Central memory CD4-positive, alpha-beta T cell (primary cell): ENCODE data around the gene OR10G7.

Experiments
- DNase-seq: peaks from one replicate; pipeline ENCODE4 v3.0.0; 2022
- total RNA-seq, 3 experiments: gene quantifications; one replicate each; lab custom pipeline; 2026; lab: John Stamatoyannopoulos, UW

OR10G7 gene, protein sequence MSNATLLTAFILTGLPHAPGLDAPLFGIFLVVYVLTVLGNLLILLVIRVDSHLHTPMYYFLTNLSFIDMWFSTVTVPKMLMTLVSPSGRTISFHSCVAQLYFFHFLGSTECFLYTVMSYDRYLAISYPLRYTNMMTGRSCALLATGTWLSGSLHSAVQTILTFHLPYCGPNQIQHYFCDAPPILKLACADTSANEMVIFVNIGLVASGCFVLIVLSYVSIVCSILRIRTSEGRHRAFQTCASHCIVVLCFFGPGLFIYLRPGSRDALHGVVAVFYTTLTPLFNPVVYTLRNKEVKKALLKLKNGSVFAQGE
- 0 reads per million in 3 experiments for total RNA-seq

DNA sequence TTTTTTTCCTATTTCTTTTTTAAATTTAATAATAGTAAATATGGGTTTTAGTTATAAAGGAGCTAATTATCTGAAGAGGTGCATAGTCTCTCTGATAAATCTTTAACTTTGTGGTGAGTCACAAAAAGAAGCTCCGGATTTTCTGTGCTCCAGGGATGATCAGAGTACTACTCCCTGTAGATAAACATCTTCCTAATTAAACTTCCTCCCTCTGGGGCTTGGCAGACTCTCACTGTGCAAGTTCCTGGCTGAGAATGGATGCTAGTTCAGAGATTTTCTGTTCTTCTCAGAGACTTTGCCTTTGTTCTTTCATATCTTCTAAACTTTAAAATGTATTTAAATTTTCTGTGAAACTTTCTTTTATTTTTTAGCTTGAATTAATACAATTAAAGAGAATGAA lies at the start of gene OR10G7:
Gene OR10G7 (minus strand): TSS at position 72 of the 400 bp plus-strand sequence. CDS start 2,324 bp downstream, outside the sequence.
- DNase-seq = no peak

DNA sequence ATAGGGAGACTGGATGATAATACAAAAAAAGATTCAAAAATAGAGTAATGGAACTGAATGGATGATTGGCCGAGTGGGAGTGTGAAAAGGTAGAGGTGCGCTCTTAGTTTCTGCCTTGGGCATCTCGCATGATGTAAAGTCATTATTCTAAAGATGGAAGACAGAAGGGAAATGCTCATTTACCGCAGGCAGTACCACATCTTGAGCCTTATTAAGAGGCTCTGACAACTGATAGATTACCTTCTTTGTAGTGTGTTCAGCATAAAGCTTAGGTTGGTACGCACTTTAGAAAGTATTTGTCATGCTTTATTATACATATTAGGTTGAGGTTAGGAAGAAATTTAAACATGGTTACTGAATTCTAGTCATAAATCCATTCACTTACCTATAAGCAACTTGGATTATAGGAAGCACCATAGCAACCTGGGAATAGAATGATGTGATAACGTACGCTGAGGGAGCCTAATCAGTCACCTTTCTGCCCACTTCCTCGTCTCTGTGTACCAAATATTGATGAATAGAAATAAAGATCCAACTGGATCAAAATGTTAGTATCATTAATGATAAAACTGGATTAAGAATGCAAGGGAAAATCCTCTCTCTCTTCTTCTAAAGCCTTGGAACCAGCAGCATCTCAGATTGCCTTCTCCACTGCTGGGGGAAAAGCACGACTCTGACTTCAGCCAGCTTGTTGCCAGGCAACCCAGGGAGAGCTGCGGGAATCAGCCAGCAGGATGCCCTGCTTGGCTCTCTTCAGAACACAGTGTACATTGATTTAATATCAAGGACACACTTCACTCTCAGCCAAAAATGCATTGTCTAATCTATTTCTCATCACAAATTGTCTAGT lies 45.1 kb upstream of the OR10G7 start:
- DNase-seq = no peak

DNA sequence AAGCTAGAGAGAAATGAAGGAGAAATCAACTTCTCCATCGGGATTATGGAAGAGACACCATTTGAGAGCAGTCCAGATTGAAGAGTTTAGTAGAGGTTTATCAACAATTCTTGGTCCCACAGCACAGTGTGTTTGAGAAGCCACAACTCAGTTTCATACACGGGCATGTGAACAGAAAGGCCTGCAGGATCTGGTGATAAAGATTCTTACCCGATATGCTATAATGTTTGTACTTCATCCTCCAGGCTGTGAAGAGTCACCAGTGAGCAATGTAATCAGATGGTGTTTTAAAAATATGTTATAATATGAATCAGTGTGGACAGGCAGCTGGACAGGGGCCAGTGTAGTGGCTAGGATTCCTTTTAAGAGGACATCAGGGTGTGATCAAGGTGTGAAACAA lies 44.5 kb upstream of the OR10G7 start:
- no peak for DNase-seq

DNA sequence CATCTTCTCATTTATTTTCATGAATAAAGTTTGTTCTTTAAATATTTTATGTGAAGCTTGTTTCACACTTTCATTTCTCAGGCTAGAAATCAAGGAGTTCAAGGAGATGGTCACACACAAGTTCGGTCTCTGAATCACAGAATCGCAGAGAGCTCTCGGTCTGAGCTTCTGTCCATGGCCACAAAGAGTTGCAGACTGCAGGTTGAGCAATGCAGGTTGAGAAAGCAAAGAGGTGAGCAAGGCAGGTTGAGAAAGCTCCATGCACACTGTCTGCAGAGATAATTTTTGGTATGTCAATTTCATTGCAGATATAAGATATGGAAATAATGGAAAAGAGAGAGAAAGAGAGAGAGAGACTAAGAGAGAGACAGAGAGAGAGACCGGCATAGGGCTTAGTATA lies 41.2 kb upstream of the OR10G7 start:
- no peak for DNase-seq

DNA sequence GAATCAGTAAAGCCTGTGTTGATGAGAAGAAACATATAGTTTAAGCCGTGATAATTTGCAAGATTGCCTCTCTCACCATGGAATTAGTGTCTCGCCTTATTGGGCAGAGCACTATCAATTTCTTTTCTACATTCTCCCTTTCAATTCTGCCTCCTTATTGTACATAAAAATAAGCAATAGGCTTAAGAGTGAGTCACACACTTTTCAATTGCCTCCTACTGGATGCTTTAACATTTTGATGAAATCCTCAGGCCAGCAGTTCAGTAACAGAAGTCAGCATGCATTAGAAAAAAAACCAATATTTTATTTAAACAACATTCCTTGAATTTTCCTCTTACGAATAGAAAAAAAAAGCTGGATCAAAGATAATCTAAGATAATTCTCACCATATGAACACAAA lies 40.4 kb upstream of the OR10G7 start:
- DNase-seq = no peak

DNA sequence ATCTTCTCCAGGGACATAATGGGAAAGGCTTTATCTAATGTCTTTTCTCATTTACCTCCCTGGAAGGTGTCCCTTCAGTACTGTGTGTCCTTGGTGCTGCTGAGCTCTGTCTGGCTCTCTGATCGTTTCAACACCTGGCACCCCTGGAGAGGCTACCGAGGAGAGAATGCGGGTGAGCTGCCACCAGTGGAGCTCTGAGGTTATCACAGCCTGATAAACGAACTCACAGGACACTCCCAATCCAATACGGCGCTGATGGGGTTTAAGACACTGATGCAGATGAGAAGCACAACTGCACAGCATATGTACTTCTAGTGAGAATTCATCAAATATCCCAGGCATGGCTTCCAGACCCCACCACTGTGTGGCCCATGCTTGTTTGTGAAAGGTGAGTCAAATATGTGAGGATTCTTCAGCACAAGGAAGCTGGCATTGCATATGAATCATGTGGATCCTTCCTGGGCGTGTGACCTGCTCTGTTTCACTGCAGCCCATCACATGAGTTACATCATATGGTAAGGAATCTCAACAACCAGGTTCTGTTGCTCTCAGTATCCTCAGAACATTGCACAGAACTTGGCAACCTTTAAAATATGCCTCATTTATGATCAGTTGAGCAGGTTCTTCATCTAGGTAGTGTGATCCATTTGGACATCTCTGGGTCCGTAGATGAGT lies 39.3 kb upstream of the OR10G7 start:
- no peak for DNase-seq

DNA sequence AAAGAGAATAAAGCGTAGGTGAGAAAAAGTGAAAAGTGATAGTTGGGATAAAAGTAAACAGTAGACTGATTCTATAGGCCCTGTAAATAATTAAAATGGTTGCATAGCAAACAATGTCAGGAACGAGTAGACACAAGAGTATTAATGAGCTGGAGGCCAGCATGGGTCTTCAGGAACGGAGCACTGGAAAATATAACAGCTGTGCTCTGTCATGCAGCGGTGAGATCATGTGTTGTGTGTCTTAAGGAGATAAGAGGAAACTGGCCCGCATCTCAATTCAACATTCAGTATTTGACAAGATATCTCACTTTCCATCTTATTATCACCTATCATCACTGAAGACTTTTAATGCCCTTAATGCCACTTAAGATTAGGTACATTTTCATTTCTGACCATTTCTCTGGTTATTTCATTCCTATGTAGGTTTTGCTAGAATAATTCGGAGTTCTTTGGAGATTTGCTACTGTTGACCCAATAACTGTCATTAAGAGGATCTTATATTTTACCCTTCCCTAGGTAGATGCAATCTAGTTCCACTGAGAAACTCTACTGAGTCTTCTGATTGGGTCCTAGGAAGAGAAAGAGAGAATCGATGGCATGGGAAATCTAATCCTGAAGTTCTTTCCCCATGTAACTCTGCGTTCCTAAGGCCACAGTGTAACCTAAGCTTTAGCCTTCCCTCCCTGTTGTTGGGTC lies 38.7 kb upstream of the OR10G7 start:
- DNase-seq = no peak

DNA sequence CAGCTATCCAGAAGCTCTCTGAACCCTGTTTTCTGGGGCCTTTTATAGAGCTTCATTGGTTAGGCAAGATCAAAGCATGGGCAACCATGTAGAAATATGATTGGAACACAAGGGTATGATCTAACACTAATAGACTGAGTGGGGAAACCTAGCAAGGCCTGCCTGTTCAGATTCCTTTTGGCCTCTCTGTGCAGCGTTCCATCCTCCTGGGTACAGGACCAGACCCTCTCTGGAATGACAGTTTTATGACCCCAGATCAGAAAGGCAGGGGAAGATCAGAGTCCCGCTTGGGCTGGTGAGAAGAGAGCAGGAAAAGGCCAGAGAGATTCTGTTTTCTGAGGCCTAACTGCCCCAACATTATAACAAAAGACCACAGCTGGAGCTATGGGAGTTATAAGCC lies 37.5 kb upstream of the OR10G7 start:
- no peak for DNase-seq

DNA sequence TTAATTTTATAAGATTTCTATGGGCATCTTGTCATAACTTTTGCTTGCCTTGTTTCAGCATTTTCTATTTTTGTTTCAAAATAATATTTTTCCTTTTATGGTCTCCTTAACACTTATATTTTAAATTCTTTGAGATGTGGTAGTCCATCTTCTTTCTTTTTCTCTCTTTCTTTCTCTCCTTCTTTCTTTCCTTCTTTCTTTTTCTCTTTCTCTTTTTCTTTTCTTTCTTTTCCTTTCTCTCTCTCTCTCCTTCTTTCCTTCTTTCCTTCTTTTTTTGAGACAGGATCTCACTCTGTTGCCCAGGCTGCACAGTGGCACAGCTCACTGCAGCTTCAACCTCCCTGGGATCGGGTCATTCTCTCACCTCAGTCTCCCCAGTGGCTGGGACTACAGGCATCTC lies 36.1 kb upstream of the OR10G7 start:
- no peak for DNase-seq

DNA sequence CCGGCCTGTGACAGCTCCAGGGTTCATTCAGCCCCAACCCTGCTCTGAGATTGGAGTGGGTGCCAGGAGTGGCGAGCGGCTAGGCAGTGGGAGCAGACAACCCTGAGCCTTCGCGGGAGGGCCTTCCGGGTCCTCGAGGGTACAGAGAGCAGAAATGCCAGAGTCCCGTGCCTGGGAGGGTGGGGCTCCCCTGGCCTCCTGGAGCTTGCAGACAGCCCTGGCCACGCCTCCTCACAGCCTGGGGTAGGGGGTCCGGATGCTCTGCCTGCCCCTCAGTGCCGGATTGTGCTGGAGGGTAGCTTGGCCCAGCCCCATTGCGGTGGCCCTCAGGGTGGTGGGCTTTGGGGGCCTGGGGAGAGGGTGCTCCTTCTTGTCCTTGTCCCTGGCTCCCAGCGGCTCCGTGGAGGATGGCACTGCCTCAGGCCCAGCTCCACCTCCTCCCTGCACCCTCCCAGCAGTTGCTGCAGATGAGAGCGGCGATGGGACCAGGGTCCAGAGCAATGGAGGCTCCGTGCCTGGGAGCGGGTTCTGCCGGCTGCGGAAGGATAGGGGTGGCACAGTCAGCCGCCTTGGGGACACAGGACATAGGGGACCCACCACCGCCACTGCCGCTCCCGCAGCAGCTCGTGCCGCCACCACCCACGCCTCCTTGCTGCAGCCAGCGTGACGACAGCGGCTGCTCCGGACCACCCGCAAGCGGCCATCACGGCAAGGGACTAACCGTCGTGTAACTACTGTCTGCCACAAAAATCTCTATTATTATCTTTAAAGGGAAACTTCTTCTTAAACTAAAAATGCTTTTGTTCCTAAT lies 34.9 kb upstream of the OR10G7 start:
- DNase-seq = peak; percentile 4

DNA sequence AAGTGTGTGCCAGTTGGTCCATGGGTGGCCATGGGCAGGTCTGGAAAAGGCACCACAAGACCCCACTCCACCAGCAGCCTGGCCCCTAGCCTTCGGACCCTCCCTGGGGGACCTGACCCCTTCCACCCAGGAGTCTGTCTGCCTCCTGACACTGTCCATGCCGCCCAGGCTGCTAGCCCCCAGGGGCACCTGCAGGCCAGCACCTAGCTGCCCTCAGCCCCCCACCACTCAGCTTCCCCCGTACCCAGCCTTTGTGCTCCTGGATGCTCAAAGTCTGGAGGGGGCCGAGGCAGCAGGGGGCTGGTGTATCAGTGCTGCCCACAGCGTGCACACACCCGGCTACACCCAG lies 34.3 kb upstream of the OR10G7 start:
- no peak for DNase-seq

DNA sequence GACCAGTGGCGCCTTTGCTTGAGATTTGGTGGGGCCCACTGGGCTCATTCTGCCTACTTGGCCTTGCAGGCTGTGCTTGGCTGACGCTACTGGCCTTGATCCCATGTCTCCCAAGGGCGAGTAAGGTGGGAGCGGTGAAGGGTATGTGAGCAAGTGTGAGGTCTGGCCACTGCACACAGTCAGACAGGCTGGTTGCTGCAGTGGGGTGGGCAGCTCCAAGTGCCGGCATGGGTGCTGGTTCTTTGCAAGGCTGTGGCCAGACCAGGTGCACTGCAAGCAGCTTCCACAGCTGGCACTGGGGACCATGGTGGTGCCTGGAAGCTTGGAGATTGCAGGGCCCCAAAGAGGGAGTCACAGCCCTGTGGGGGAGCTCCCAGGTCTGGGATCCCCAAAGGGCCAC lies 33.4 kb upstream of the OR10G7 start:
- DNase-seq = no peak

DNA sequence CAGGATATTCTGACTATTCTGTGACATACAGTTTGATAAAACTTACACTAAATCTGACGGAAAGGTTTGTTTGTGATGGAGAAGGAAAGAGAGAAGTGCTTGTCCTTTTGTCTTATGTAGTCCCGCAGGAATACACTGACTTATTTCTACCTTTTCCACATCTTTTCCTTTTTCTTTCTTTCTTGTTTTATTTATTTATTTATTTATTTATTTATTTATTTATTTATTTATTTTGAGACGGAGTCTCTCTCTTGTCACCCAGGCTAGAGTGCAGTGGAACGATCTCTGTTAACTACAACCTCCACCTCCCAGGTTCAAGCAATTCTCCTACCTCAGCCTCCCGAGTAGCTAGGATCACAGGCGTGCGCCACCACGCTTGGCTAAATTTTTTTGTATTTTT lies 31.0 kb upstream of the OR10G7 start:
- no peak for DNase-seq

DNA sequence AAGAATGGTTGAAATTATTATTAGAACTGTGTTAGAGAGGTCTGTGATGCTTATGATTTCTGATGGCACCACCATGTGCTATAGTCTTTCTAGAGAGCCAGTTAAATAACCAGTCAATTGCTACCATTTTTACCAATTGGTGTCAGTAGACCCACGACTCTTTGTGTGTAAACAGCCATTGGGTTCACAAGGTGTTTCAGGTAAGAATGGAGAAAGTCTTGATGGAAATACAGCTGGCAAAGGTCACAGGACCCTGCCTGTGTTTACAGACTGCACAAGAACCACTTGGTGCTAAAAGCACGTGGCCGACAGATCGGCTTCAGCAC lies 30.5 kb upstream of the OR10G7 start:
- DNase-seq = no peak

DNA sequence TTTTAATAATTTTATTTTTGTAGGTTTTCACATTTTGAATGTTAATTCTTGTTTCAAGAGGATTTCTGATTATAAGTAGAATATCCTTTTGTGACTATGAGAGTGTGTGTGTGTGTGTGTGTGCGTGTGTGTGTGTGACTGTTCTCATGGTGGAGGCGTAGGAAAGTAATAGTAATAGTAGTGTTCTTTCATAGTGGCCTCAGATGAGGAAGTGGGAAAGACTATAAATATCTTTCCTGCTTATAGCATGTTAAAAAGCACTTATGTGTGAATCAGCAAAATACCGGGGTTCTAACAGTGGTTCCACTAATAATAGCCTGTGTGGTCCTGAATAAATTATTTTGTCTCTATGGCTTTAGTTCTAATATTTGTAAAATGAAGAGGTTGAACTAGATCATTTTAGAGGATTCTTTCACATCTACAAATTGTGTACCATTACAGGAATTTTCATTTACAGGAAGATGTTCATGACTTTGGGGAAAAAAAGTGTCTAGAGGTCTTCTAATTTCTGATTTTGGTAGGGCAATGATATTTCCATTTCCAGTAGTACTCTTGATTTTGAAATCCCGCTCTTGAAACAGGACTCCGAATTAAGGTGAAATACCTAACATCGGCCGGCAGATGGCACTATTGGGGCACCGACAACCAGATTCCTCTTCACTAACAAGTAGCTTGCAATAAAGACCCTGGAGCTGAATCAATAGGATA lies 29.9 kb upstream of the OR10G7 start:
- peak; percentile 45 for DNase-seq

DNA sequence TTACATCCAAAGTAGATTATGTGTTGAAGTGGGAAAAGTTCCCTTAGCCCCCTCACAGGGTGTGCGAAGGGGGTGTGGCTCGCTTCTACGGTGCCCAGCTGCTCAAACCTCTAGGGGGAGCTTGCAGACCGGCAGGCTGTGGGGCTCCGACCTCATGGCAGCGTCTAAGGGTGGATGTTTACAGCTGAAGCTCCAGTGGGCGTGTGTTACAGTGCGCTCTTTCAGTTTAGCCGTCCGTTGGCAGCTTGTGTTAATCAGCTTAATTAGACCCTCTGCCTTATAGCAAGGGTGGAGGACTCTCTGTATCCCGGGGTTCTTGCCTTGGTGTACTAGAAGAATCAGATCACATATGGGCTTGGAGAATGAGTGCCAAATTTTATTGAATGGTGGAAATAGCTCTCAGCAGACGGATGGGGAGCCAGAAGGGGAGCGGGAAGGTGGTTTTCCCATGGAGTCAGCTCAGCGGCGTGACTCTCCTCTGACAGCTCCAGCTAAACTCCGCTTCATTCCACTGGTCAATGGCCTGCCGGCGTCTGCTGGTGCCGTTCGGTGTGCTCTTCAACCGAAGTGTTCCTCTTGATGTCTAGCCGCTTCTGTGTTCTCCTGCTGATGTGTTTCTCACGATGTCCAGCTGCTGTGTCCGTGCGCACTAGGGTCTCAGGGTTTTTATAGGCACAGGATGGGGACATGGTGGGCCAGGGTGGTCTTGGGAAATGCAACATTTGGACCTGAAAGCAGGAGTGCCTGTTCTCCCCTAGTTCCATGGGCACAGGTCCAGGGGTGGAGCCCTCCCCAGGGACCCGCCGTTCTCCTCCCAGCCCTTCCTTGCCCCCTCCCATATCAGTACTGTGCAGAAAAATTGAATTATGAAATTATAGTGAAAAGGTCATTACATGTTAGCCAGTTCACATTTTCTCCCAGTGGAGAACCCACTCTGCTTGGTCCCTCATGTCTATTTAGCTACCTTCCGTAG lies 28.6 kb upstream of the OR10G7 start:
- no peak for DNase-seq

DNA sequence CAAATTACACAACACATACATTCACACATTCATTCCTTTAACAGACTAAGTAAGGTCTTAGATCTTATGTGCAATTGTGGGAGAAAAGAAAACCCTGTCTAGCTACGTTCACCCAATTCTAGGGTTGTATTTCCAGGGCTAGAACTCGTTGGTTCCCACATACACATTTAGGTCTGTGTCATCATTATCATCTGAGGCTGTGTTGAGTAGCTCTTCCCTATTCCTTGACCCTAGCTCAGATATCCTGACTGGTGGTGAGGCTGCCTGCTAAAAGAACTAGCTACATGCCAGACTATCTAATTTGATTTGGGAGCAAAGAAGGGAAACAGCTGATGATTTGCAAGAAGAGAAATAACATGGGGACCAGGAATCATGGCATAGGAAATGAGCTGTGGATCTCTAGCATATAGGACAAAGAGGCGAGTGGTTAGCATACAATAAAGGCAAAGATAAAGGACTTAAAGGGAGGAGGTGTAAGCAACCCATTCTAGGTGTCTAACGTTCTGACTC lies 27.5 kb upstream of the OR10G7 start:
- no peak for DNase-seq

DNA sequence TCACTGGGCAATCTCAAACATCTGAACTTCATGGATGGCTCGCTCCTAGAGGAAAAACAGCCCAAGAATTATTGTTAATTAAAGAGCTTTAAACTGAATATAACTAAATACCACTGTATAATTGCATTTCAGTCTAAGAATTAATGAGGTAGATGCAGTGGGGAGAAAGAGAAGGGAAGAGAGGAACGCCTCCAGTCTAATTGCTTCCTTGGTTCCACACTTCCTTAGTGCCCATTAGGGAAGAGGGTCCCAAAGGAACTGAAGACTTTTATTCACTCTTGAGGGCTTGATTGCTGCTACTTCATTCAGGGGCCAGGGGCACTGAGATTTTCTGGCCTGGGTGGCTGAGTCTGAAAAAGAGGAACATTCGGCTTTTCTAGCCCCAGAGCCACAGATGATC lies 11.8 kb upstream of the OR10G7 start:
- DNase-seq = no peak

DNA sequence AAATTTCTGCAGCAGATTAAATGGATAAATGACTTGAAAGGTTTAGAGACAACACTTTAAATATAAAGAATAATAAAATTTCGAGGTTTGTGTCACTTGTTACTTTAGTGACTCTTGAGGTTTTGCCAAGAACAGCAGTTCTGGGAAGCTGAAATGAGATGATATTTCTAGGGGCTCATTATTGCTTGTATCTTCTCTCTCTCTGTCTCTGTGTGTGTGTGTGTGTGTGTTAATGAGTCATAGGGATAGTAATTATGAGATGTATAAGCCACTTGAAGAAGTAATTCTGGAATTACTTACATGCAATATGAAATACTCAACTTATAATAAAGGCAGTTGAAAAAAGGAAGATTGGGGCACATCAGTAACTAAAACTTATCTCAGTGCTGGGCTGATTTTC lies 9.6 kb upstream of the OR10G7 start:
- no peak for DNase-seq

DNA sequence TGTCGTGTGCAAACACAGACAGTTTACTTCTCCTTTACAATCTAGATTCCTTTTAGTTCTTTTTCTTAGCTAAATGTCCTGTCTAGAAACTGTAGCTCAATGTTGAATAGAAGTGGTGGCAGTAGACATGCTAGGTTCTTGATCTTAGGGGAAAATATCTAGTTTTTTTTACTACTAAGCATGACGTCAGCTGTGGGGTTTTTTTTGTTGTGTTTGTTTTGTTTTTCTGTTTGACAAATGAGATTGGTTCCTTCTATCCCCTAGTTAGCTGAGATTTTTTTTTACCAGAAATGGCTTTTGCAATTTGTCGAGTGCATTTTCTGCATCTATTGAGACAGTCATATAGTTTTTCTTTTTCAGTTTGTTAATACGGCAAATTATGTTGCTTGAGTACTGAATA lies 2.3 kb upstream of the OR10G7 start:
- no peak for DNase-seq
